ENCODE data around the gene SDC3. TPM values are rescaled to one million over a fixed set of nuclear protein-coding genes. Genes with fewer than 3 reads are reported as not detected.

The SDC3 gene
- total RNA-seq, 1 donor from 2014 or later = 51.3 TPM

- Mint-ChIP-seq H3K27ac (ENCODE audit: unreplicated experiment) (no peak overlapping the region), H3K36me3 (ENCODE audit: low read depth, unreplicated experiment) (no peaks in the 10 kb centered on the region), H3K4me3 (ENCODE audit: unreplicated experiment) (no peak overlapping the region), H3K4me1 (ENCODE audit: unreplicated experiment) (peaks cover 8% of the 10 kb centered on the region), H3K9me3 (ENCODE audit: unreplicated experiment) (no peaks in the 10 kb centered on the region), H3K27me3 (ENCODE audit: unreplicated experiment) (peaks cover 3% of the 10 kb centered on the region)
- no peak for DNase-seq (ENCODE audit: low spot score)
- TF ChIP-seq CTCF (IDR thresholded peaks at IDR 0.05; ENCODE audit: unreplicated experiment) = no peak
Observed at GRCh38 chr1:30889511-30889910, 19.0 kb downstream of the SDC3 start.

DNA sequence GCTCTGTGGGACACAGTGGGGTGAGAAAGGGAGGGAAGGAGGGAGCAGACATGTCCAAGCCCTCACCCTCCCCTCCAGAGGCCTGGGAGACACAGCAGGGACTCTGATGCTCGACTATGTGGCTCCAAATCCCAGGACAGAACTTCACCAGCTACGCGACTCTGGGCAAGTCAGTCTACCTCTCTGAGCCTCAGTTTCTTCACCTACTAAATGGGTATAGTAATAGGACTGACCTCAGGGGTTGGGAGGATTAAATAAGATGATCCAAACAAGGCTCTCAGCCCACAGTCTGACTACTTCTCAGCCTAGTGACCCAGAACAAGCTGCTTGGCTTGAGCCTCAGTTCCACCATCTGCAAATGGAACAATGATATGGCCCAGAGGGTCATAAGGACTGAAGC lies 19.6 kb downstream of the SDC3 start:
- no peaks in the 10 kb centered on the region for H3K36me3 Mint-ChIP-seq (ENCODE audit: low read depth, unreplicated experiment)
- no peak for DNase-seq (ENCODE audit: low spot score)
- H3K4me3 Mint-ChIP-seq (ENCODE audit: unreplicated experiment) = no peak overlapping the region
- H3K27ac Mint-ChIP-seq (ENCODE audit: unreplicated experiment) = no peak overlapping the region
- H3K4me1 Mint-ChIP-seq (ENCODE audit: unreplicated experiment) = peaks cover 8% of the 10 kb centered on the region
- H3K9me3 Mint-ChIP-seq (ENCODE audit: unreplicated experiment) = no peaks in the 10 kb centered on the region
- no peak for TF ChIP-seq CTCF (IDR thresholded peaks at IDR 0.05; ENCODE audit: unreplicated experiment)
- peaks cover 2% of the 10 kb centered on the region for H3K27me3 Mint-ChIP-seq (ENCODE audit: unreplicated experiment)

GRCh38 chr1:30888391-30888790 lies 20.2 kb downstream of the SDC3 start:
- Mint-ChIP-seq H3K27ac (ENCODE audit: unreplicated experiment) (no peak overlapping the region), H3K36me3 (ENCODE audit: low read depth, unreplicated experiment) (no peaks in the 10 kb centered on the region), H3K4me1 (ENCODE audit: unreplicated experiment) (peaks cover 8% of the 10 kb centered on the region), H3K9me3 (ENCODE audit: unreplicated experiment) (no peaks in the 10 kb centered on the region), H3K27me3 (ENCODE audit: unreplicated experiment) (no peaks in the 10 kb centered on the region), H3K4me3 (ENCODE audit: unreplicated experiment) (no peak overlapping the region)
- DNase-seq (ENCODE audit: low spot score) = no peak
- no peak for TF ChIP-seq CTCF (IDR thresholded peaks at IDR 0.05; ENCODE audit: unreplicated experiment)

GRCh38 chr1:30887485-30888315 lies 20.9 kb downstream of the SDC3 start:
- H3K4me3 Mint-ChIP-seq (ENCODE audit: unreplicated experiment) = peak overlapping the region; percentile 71
- no peaks in the 10 kb centered on the region for H3K36me3 Mint-ChIP-seq (ENCODE audit: low read depth, unreplicated experiment)
- no peak for TF ChIP-seq CTCF (IDR thresholded peaks at IDR 0.05; ENCODE audit: unreplicated experiment)
- no peak for DNase-seq (ENCODE audit: low spot score)
- peaks cover 10% of the 10 kb centered on the region for H3K4me1 Mint-ChIP-seq (ENCODE audit: unreplicated experiment)
- no peaks in the 10 kb centered on the region for H3K9me3 Mint-ChIP-seq (ENCODE audit: unreplicated experiment)
- peaks cover 3% of the 10 kb centered on the region for H3K27me3 Mint-ChIP-seq (ENCODE audit: unreplicated experiment)
- H3K27ac Mint-ChIP-seq (ENCODE audit: unreplicated experiment) = no peak overlapping the region

DNA sequence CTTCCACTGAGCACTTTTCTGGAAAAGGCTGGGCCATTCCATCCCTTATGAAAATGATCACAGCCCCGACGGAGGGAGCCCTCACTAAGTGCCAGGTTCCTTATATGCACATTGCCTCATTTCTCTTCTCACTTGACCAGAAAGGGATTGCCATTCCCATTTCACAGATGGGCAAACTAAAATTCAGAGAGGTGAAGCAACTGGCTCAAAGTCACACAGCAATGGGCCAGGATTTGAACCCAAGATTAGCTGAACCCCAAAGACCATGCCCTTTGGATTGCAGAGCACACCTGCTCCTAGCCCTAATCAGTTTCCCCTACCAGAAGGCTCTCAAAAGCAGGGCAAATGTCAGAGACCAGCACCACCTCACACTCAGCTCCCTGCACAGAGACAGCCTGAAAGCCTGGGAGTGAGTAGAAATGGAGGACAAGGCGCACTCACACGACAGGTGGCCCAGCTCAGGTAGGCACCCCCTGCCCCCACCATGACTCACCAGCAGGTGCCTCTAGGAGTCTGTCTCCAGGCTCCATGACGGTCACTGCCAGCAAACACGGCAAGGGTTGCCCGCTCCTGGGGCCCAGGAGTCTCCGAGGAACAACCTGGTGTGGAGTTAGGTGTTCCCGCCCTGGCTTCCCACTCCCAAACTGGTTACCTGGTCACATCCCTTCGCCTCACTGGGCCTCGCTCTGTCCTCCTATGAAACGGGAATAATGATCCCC lies 21.7 kb downstream of the SDC3 start:
- no peak overlapping the region for H3K27ac Mint-ChIP-seq (ENCODE audit: unreplicated experiment)
- H3K9me3 Mint-ChIP-seq (ENCODE audit: unreplicated experiment) = no peaks in the 10 kb centered on the region
- H3K27me3 Mint-ChIP-seq (ENCODE audit: unreplicated experiment) = peaks cover 7% of the 10 kb centered on the region
- DNase-seq (ENCODE audit: low spot score) = no peak
- peak overlapping the region; percentile 71 for H3K4me3 Mint-ChIP-seq (ENCODE audit: unreplicated experiment)
- H3K36me3 Mint-ChIP-seq (ENCODE audit: low read depth, unreplicated experiment) = no peaks in the 10 kb centered on the region
- peaks cover 12% of the 10 kb centered on the region for H3K4me1 Mint-ChIP-seq (ENCODE audit: unreplicated experiment)
- no peak for TF ChIP-seq CTCF (IDR thresholded peaks at IDR 0.05; ENCODE audit: unreplicated experiment)
